LoVo (cell line): ENCODE measurements around the gene CAMK2G.
"Not testable (repeated sequence)": the region's sequence is repeated elsewhere in the genome, so short reads cannot be mapped to it uniquely, and the experiment has no call there.

Experiments
- DNase-seq: peaks from one replicate; pipeline ENCODE4 v3.0.0-alpha.2; 2016; ENCODE audit warnings: low spot score

Gene CAMK2G

DNA sequence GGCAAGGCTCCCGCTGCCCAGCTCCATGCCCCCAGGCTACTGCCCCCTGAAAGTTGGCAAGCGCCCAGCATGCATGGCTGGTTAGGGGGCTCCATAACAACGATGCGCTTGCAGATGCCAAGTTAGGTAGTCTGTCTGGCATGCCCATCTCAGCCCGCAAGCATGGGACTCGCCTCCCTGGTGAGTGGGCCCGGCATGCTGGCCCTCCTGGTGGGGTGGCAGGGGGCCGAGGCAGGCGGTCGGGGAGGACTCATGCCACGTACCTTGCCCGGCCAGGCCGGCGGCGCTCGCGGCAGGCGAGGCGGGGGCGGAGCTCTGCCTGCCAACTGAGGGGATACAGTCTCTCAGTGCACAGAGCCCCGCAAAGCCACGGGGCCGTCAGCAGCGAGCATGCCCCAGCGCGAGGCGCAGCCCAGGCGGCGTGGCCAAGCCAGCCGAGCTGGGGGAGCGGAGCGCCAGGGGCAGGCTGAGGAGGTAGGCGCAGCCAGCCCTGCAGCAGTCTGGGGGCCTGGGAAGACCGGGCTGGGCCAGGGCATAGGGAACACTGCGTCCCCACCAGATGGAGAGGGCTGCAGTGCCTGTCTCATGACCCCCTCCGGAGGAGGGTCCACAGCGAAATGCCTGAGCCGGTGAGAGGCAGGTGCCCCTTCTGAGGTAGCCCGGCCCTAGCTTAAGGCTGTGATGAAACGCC is 34.9 kb downstream of the CAMK2G start:
- DNase-seq = no peak

DNA sequence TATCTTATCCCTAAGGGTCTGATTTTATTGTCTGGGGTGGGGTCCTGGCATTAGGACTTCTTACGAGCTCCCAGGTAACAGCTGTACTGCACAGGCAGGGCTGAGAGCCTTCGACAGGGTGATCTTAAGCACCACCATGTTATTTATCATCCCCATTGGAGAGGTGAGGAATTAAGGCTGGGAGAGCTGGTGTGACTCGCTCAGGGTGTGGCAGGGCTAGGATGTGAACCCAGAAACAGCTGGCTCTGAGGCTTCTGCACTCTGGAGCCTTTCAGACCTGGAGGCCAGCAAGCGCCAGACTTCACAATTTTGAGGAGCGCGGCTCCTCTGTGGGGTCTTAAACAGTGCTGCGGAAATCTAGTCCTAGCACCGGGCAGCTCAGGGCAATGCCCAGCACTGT is 35.5 kb downstream of the CAMK2G start:
- peak; percentile 7 for DNase-seq

DNA sequence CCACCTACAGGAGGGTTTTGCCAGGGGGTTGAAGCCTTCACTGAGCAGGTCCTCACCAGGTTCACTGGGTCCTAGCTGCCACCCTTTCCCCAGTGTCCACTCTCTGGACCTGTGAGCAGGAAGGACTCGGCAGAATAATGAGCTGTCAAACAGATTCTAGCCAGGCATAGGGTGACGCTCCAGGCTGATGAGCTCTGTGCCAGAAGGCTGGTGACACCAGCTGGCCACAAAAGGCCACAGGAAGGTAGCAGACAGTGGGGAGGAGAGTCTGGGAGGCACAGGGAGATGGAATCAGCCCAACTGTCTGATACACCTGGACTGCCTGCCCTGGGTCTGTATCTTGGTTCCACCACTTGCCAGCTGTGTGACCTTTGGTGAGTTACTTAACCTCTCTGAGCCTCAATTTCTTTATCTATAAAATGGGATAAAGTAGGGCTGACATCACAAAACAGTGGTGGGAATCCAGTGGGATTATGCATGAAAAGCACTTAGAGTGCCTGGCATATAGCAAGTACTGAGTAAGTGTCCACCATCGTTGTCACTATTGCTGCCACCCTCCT is 36.3 kb downstream of the CAMK2G start:
- DNase-seq = no peak

- no peak for DNase-seq
Observed at GRCh38 chr10:73837072-73837471, 37.3 kb downstream of the CAMK2G start.

DNA sequence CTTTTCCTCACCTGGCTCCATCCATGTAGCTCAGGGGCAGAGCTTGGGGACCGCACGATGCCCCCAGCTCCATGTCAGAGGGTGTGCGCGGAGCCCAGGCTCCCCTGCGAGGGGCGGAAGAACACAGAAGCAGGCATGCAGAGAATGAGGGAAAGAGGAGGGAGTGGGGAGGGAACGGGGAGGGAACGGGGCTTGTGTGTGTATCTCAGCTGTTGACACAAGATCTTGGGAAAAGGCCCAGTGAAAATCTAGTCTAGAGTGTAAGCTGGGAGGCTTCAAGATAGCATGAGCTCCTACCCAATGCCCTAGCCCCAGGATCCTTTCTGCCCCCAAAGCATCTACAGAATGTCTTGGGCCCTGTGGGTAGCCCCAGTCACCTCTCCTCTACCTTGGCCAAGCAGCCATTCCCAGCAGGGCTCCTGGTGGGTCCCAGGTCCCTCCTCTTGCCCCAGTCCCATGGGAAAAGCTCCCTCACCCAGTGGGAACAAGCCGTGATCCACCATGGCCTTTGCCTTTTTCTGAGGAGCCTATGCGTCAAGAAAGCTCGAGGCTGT is 37.9 kb downstream of the CAMK2G start:
- DNase-seq = no peak

- DNase-seq = not testable (repeated sequence)
Observed at GRCh38 chr10:73829090-73829489, 45.3 kb downstream of the CAMK2G start.

DNA sequence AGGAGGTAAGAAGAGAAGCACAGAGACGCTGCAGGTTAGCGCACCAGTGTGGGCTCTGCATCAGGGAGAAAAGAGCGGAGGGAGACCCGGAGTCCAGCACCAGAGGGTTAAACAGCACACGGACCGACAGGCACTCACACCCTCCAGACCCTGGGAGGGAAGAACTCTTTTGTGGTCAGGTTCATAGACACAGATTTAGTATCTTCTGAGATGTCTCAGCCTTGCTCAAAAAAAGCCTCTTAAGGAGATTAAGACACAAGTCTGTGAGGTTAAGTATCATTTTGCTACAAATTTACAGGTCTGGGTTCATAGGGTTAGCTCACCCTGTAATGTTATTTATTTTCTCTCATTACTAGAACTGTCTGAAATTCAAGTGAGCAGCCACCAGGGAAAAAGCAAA is 46.2 kb downstream of the CAMK2G start:
- DNase-seq = no peak

GRCh38 chr10:73827346-73828089 is 46.8 kb downstream of the CAMK2G start:
- DNase-seq = peak; percentile 9

- no peak for DNase-seq
Observed at GRCh38 chr10:73824146-73824725, 50.1 kb downstream of the CAMK2G start.

DNA sequence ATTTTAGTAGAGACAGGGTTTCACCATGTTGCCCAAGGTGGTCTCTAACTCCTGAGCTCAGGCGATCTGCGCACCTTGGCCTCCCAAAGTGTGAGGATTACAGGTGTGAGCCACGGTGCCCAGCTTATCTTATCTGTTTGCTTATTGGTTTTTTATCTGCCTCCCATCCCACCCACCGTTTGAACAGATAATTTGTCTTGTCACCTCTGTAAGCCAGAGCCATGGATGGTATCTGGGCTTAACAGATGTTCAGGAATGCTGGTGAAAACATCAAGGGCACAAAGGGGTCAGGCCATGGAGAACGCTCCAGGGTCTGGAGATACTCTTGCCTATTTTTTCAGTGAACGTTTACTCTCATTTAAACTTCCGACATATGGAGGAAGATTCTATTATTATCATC is 51.0 kb downstream of the CAMK2G start:
- no peak for DNase-seq

DNA sequence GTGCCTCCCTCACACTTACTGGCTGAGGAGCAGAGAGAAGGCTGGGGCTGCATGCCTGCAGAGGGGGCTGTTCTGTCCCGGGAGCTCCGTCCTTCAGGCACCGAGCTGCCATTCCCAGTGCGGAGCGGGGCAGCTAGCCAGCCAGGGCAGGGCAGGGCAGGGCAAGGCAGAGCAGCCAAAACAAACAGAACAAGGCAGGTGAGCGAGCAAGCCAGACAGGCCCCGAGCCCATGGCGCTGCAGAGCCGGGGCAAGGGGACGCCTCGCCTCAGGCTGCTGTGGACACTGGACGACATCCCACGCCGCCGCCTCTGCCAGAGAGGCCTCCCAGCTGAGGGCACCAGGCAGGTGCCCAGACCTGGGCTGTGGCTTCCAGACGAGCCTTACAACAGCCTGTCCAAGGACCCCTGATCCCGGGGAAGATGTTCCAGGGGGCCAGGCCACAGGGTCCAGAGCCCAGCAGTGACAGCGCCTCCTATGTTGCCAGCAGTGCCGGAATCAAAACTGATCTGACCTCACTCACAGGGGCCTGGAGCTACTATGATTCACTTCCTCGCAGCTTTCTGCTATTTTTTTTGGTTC is 54.8 kb downstream of the CAMK2G start:
- DNase-seq = no peak

GRCh38 chr10:73819081-73819480 is 55.3 kb downstream of the CAMK2G start:
- DNase-seq = no peak

- DNase-seq = no peak
Observed at GRCh38 chr10:73818402-73818801, 56.0 kb downstream of the CAMK2G start.

- no peak for DNase-seq
Observed at GRCh38 chr10:73817826-73818225, 56.5 kb downstream of the CAMK2G start.

- no peak for DNase-seq
Observed at GRCh38 chr10:73816917-73817729, 57.2 kb downstream of the CAMK2G start.

DNA sequence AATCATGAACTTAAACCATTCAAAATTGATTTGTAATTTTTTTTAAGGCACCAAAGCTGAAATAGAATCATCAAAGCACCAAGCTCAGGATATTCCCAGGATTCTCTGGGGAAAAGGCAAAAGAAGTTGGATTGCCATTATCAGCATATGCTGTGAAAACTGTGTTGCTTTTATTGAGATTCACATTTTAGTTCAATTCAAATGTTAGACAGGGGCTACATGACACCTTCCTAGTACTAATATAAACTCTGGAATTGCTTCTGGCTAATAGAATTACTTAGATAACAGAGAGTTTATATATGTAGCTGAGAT is 58.7 kb downstream of the CAMK2G start:
- no peak for DNase-seq

GRCh38 chr10:73814896-73815718 is 59.2 kb downstream of the CAMK2G start:
- no peak for DNase-seq

DNA sequence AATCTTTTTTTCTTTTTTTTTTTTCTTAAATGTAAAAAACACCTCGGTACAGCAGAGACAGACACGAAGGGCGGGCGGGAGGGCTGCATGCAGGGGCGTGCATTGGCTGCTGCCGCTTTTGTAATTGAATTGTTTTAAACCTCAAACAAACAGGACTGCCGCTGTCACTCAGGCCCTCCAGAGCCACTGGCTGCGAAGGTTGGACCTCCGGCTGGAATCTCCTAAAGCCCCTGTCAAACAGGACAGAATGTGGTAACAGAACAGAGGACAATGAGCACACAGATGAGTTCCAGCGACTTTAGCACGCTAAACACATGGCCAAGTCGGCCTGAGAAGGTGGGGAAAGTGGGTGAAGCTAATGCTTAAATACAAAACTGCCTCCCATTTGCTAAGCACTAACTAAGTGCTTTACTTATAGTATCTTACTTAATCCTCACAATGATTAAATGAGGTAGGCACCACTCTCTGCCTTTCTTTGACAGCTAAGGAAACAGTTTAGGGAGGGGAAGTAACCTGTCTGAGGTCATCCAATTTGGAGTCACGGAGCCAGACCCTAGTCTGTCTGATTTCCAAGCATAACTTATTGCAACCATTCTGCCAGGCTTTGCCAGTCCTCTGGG is 60.0 kb downstream of the CAMK2G start:
- no peak for DNase-seq

DNA sequence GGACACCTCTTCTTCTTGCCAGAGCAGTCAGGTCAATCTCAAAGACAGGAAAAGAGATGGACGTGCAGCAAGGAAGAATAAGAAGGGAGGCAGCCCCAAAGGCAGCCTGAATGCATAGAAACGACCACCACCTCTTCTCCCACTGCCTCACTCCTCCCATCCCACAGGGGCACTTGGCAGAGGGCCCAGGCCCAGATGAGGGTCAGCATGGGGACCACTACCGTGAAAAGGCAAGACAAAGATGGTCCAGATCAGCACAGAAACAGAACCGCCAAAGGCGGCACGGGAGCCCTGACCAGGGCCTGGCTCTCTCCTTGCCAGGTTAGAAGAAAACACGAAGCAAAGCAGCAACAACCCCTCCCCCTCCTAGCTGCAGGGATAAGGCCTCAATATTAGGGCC is 61.0 kb downstream of the CAMK2G start:
- no peak for DNase-seq

- DNase-seq = no peak
Observed at GRCh38 chr10:73812657-73813056, 61.7 kb downstream of the CAMK2G start.
